Measurements from ENCODE around the gene SNX20.

The SNX20 gene

GRCh38 chr16:50706250-50706649 is 25.1 kb upstream of the SNX20 start:
- H3K4me3 ChIP-seq (ENCODE audit: low read length) = no peak overlapping the region
- DNase-seq (ENCODE audit: low read depth, low spot score) = no peak

DNA sequence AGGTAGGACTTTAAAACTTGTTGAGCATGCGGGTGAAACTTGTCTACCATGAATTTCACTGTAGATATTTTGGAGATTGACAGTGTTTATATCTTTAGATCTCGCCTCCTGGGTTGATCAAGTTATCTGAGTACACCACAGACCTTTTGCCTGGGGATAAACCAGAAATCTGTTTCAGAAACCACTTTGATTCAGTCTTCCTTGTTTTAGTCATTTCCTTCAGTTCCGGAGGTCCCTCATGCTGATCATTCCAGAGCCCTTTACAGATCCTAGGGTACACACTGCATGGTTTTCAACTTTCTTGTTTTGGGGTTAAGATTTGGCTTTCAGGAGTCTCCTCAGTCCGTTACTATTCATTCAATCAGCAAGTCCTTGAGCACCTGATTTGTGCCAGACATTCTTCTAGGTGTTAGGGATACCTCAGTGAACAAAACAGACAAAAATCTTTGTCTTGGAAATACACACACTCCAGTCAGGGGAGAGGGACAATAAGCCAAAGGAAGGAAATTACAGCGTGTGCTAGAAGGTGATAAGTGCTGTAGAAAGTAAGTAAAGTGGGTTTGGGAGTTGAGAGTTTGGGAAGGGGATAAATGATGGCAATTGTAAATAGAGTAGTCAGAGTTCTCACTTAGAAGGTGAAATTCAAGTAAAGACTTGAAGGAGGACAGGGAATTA is 24.5 kb upstream of the SNX20 start:
- H3K4me3 ChIP-seq (ENCODE audit: low read length) = no peak overlapping the region
- no peak for DNase-seq (ENCODE audit: low read depth, low spot score)

- H3K4me3 ChIP-seq (ENCODE audit: low read length) = no peak overlapping the region
- DNase-seq (ENCODE audit: low read depth, low spot score) = no peak
These were observed 23.1 kb upstream of the SNX20 start for GRCh38 chr16:50704245-50704644.

GRCh38 chr16:50702725-50703124 is 21.6 kb upstream of the SNX20 start:
- no peak overlapping the region for H3K4me3 ChIP-seq (ENCODE audit: low read length)
- no peak for DNase-seq (ENCODE audit: low read depth, low spot score)

DNA sequence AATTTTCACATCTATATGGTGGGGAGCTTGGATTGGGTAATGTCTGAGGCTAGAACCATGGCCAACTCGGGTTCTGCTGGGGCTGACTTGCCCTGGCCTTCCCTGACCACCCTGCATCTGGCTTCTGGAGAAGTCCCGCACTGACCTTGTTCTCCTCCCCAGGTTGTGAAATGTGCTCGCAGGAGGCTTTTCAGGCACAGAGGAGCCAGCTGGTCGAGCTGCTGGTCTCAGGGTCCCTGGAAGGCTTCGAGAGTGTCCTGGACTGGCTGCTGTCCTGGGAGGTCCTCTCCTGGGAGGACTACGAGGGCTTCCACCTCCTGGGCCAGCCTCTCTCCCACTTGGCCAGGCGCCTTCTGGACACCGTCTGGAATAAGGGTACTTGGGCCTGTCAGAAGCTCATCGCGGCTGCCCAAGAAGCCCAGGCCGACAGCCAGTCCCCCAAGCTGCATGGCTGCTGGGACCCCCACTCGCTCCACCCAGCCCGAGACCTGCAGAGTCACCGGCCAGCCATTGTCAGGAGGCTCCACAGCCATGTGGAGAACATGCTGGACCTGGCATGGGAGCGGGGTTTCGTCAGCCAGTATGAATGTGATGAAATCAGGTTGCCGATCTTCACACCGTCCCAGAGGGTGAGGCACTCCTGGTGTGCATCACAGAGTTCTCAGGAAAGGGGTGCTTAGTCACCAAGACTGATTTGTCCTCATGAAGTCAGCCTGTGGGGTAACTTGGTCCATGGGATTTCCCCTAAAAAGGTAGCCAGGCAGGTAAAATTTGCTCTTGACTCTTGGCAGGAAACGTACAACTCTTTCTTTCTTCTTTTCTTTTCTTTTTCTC is 18.4 kb upstream of the SNX20 start:
- no peak for DNase-seq (ENCODE audit: low read depth, low spot score)

GRCh38 chr16:50697881-50698767 is 17.0 kb upstream of the SNX20 start:
- DNase-seq (ENCODE audit: low read depth, low spot score) = no peak
- H3K4me3 ChIP-seq (ENCODE audit: low read length) = no peak overlapping the region; the same call in 1 of the 2 replicates

More for the DNA sequence above, 18.4 kb upstream of the SNX20 start:
- H3K4me3 ChIP-seq (ENCODE audit: low read length) = no peak overlapping the region

DNA sequence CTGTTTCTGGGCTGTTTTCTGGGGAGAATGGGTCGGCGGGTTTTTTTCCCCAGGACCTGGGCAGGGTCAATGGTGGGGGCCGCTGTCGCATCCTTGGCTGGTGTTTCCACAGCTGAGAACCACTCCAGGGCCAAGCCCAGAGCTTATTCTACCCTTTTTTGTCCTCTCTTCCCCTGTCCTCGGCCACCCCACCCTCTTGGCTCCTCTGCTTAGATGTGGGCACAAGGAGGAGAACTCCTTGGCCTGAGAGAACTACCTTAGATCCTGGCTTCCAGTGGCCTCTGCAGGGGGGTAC is 16.3 kb upstream of the SNX20 start:
- no peak overlapping the region for H3K4me3 ChIP-seq (ENCODE audit: low read length)
- DNase-seq (ENCODE audit: low read depth, low spot score) = no peak

DNA sequence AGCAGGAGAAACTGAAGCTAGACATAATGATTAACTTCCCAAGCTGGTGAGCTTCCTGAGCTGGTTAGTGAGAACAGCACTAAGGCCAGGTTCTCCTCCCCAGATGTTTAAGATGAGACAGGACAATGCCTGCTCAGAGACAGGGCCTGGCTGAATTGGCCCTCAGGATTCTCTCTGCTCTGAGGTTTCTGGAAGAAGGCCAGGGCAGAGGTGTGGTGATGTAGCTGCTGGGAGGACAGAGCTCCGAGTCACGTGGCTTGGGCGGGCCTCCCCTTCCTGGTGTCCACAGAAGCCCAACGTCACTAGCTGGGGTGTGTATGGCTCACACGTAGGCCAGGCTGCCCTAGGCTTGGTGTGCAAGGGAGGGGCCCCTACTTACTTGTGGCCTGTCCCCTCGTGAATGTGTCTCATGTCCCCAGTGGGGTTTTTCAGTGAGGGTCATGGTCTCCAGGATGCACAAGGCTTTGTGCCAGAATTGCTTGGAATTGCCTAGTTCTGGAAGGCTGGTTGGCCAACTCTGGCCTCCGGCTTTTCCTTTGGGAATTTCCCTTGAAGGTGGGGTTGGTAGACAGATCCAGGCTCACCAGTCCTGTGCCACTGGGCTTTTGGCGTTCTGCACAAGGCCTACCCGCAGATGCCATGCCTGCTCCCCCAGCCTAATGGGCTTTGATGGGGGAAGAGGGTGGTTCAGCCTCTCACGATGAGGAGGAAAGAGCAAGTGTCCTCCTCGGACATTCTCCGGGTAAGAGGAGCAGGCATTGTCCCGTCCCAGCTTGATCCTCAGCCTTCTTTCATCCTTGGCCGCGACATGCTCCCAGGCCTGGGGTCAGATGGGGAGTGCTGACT is 15.7 kb upstream of the SNX20 start:
- no peak for DNase-seq (ENCODE audit: low read depth, low spot score)
- no peak overlapping the region for H3K4me3 ChIP-seq (ENCODE audit: low read length)

GRCh38 chr16:50696126-50696525 is 15.0 kb upstream of the SNX20 start:
- no peak for DNase-seq (ENCODE audit: low read depth, low spot score)
- H3K4me3 ChIP-seq (ENCODE audit: low read length) = no peak overlapping the region

- no peak overlapping the region for H3K4me3 ChIP-seq (ENCODE audit: low read length)
- DNase-seq (ENCODE audit: low read depth, low spot score) = no peak
These were observed 14.2 kb upstream of the SNX20 start for GRCh38 chr16:50695017-50696000.

GRCh38 chr16:50694206-50694605 is 13.1 kb upstream of the SNX20 start:
- no peak for DNase-seq (ENCODE audit: low read depth, low spot score)
- H3K4me3 ChIP-seq (ENCODE audit: low read length) = no peak overlapping the region

DNA sequence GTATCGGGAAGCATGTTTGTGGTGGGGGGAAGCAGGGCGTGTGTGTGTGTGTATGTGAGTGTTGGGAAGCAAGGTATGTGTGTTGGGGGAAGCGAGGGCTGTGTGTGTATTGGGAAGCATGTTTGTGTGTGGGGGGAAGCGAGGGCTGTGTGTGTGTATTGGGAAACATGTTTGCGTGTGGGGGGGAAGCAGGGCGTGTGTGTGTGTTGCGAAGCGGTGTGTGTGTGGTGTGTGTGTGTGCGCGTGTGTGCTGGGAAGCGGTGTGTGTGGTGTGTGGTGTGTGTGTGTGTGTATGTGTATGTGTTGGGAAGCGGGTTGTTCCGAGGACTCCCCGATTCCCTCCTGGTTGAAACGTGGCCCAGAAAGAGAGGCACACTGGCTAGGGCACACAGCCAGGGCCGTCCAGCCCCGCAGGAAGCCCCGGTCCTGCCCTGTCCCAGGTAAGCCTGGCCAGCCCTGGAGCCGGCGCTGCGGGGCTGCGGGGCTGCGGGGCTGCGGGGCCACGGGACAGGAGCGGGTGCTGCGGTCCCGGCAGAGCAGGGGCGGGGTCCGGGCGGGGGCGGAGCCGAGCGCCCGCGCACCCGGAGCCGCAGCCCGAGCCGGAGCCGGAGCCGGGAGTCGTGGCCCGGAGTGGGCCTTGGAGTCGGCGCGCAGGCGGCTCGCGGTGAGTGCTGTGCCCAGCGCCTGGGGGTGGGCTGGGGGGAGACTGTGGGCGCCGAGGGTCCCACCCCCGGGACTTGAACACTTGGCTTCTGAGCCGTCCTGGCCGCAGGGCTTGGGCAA is 12.1 kb upstream of the SNX20 start, which contains the start of gene NOD2:
TSS of gene NOD2 (plus strand) at position 608 of the 783 bp plus-strand sequence. CDS start 5,890 bp downstream, outside the sequence.
- no peak for DNase-seq (ENCODE audit: low read depth, low spot score)
- no peak within 1 kb of the TSS for H3K4me3 ChIP-seq (ENCODE audit: low read length)

GRCh38 chr16:50692644-50692998 is 11.5 kb upstream of the SNX20 start:
- no peak for DNase-seq (ENCODE audit: low read depth, low spot score)
- H3K4me3 ChIP-seq (ENCODE audit: low read length) = no peak overlapping the region

DNA sequence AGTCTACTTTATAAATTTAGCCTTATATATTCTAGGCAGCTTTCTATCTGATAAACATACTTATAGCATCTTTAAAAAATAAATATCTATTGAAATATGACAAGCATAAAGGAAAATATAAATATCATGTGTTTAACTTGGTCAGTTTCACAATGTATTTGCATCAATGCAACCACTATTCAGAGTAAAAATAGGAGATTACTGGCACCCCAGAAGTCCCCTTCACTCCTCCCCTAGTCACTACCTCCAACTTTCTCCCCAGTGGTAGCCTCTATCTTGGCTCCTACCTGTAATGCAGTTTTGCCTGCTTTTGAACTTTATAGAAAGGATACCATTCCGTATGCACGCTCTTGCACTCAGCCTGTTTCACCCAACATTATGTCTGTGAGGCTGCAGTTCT is 9.1 kb upstream of the SNX20 start:
- no peak overlapping the region for H3K4me3 ChIP-seq (ENCODE audit: low read length)
- no peak for DNase-seq (ENCODE audit: low read depth, low spot score)

GRCh38 chr16:50688867-50689266 is 7.8 kb upstream of the SNX20 start:
- no peak overlapping the region for H3K4me3 ChIP-seq (ENCODE audit: low read length)
- DNase-seq (ENCODE audit: low read depth, low spot score) = no peak

DNA sequence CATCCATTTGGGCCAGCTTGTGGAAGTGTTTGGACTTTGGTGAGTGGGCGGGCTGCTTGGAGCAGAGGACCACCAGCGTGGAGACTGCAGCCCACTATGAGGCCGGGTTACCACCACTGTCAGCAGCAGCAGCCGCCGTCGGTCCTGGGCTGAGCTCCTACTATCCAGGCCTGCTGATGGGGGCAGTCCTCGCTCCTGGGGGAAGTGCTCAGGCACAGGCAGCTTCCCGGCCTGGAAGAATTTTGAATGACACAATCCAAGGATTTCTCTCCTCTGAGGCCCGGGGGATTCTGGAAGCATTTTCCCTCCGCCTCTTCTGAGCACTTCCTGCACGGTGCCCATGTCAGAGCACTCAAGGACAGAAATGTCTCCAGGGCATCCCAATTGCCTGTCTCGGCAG is 7.0 kb upstream of the SNX20 start:
- H3K4me3 ChIP-seq (ENCODE audit: low read length) = no peak overlapping the region
- no peak for DNase-seq (ENCODE audit: low read depth, low spot score)

DNA sequence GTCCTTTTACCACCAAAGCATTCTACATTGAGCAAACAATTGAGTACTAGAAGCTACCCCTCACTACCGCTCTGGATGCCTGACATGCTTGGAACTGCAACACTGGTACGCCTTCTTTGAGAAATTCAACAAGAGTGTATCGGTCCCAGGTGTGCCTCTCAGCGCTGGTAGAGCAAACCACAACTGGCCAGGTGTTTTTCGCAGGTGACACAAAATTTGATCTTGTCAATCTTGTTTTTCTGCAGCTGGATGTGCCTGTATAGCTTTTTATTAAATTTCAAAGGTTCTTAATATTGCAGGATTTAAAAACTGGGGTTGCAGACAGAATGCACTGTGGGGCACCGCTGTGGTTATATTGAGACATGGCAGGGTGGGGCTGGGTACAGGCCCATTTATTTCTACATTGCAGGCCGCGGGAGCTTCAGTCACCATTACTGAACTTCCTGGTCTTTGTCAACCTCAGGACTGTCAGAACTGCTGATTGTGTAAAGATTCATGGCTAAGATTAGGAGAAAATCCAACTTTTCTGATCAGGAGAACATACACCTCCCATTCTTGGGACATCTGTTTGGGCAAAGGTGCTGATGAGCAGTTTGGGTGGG is 4.5 kb upstream of the SNX20 start:
- no peak for DNase-seq (ENCODE audit: low read depth, low spot score)
- H3K4me3 ChIP-seq (ENCODE audit: low read length) = no peak overlapping the region
